Fibroblast of pulmonary artery (primary cell): Measurements from ENCODE around the gene SFR1.

Experiments used
- DNase-seq: peaks from one replicate; pipeline ENCODE4 v3.0.0-alpha.2; 2010; ENCODE audit warnings: low read depth
- H3K4me3 ChIP-seq: replicated peaks from 2 replicates; pipeline ENCODE4 v1.5.1; 2011; ENCODE audit warnings: low read depth, mild to moderate bottlenecking, control low read depth, low read length, moderate library complexity
- TF ChIP-seq, protein P1 (sequence below): IDR thresholded peaks from 2 replicates; pipeline ENCODE4 v1.5.1; 2011; ENCODE audit warnings: mild to moderate bottlenecking, control low read depth, low read length, inconsistent platforms; ENCODE audit errors: missing control alignments

The SFR1 gene

DNA sequence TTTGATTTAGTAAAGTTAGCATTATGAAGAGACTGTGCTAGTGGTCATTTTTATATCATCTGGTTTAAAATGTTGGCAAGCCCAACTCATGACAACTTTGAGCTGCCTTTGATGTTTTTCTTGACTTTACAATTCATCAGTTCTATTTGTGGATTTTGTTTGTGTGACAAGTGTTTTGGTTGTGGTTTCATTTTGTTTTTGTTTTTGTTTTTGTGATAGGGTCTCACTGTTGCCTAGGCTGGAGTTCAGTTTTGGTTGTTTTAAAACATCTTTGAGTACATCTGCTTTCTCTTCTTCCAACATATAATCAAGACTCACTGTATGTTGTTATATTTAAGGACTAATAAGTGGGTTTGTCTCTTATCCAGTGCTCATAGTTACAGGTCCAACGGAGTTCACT lies 17.6 kb upstream of the SFR1 start:
- TF ChIP-seq, protein P1, sequence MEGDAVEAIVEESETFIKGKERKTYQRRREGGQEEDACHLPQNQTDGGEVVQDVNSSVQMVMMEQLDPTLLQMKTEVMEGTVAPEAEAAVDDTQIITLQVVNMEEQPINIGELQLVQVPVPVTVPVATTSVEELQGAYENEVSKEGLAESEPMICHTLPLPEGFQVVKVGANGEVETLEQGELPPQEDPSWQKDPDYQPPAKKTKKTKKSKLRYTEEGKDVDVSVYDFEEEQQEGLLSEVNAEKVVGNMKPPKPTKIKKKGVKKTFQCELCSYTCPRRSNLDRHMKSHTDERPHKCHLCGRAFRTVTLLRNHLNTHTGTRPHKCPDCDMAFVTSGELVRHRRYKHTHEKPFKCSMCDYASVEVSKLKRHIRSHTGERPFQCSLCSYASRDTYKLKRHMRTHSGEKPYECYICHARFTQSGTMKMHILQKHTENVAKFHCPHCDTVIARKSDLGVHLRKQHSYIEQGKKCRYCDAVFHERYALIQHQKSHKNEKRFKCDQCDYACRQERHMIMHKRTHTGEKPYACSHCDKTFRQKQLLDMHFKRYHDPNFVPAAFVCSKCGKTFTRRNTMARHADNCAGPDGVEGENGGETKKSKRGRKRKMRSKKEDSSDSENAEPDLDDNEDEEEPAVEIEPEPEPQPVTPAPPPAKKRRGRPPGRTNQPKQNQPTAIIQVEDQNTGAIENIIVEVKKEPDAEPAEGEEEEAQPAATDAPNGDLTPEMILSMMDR = no peak
- H3K4me3 ChIP-seq = no peak overlapping the region
- no peak for DNase-seq

DNA sequence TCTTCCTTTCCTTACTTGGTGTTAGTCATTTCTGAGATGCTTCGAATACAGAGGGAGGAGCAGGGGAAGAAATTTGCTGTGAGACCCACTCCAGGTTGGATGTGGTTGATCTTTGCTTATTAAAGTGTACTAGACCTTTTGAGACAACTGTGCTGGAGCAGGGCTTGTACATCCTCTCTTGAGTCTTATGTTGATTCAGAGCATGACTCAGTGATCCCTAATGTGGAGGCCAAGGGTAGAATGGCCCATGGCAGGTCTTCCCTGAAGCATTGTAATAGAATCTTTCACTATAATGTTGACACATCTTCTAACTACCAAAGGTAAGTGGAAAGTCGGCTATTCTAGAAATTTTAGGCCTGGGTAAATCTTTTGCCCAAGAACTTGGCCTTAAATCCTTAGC lies 17.0 kb upstream of the SFR1 start:
- TF ChIP-seq, protein P1 = no peak

DNA sequence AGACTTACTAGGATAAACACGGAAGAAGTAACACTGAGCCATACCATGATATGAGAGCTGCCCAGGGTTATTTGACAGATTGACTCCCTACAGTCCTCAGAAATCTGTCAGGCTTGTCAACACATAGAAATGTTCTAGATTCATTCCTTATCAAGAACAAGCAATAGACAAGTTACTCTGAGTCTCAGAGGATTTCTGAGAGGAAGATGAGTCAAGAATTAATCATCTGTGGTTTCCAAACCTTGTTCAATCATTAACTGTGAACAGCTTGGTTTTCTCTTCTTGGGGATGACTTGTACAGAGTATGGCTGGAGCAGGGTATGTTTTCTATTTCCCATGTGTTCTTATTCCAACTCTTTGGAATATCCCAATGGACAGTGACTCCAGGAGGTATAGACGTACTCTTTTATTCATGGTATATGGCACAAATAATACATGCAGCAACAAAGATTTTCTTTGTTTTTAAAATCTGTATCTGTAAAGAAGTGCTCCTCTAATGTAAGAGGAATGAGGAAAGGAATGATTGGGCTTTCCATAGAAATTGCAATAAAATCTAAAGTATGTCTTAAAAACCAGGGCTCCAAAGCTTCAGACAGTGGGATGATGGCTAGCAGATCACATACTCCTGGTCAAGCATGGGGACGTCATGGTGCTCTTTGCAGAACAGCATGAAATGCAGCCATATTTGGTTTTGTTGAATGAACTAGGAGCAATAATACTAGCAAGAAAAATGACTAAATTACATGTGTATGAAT lies 11.9 kb upstream of the SFR1 start:
- TF ChIP-seq, protein P1 = no peak
- DNase-seq = peak; percentile 75
- H3K4me3 ChIP-seq = no peak overlapping the region

More for the DNA sequence above, 17.0 kb upstream of the SFR1 start:
- no peak for DNase-seq
- H3K4me3 ChIP-seq = no peak overlapping the region

DNA sequence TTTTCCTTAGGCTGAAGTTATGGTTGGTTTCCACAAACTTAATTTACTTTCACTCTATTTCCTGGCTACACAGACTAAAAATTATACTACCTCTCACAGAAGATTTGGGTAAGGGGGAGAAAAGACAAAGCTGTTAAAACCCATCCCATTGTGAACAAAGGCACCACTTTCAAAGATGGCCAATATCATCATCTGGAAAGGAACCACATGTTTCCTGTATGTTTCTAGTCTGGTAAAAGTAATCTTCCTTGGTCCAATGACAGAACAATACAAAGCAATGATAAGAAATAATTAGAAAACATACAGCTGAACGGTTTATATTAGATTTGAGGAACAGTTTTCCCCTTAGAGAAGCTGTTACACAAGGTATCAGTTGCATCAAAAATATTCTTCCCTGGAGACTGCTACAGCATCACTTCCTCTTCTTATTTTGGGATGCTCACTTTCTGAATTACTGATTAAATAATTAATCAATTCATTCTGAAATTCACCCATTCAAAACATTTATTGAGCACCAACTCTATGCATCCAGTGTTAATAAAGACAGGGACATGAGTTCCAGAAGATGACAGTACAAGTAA lies 8.5 kb upstream of the SFR1 start:
- DNase-seq = no peak
- no peak overlapping the region for H3K4me3 ChIP-seq
- TF ChIP-seq, protein P1 = no peak

DNA sequence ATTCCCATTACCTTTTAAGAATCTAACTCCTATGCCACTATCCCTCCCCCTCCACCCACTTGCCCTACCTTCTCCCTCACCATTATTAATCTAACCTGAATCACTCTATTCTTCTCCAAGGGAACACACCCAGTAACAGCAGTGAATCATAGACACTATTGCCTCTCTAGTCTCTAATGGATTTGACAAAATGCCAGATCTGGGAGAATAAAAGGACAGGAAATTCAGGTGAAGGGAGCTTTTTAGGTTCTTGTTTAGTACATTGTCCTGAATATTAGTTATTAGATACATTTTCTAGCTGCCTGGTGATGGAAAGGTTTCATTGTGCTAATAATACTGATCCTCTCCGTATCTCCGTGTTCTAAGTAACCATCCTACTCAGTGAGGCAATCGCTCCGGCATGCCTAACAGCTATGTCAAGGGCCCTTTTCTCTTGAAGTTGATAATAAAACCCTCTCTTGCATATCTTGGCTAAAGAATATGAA lies 4.1 kb upstream of the SFR1 start:
- peak; percentile 61 for DNase-seq
- TF ChIP-seq, protein P1 = no peak
- H3K4me3 ChIP-seq = no peak overlapping the region

DNA sequence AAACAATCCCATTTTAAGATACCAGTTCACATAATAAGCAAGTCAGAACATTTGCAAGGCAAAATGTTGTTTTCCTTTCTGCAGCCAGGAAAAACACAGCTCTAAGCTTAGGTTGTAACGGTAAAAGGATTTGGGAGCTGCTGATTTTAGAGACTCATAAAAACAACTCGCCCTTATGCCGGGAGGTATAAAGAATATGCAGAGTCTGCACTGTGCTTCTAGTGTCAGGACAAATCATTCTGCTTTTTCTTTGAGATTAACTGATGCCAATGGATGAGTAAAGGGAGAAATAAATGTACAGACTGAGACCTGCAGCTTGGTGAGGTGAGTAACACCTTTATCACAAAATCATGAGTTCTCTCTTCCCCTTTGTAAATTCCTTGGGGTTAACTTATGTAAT lies 2.0 kb upstream of the SFR1 start:
- TF ChIP-seq, protein P1 = no peak
- no peak for DNase-seq
- no peak overlapping the region for H3K4me3 ChIP-seq
